ENCODE data around the gene GIMAP5. TPM values are rescaled to one million over a fixed set of nuclear protein-coding genes. Genes with fewer than 3 reads are reported as not detected.

GIMAP5 gene
- total and polyA plus RNA-seq, 9 of the 15 experiments (the other 6 are each of a cell fraction or from before 2014, with no cell fraction given), result 0.35 TPM; not detected in 8

- Histone ChIP-seq H3K4me1 (replicated peaks in 1 of 2; ENCODE audit: control insufficient read depth in 2 of 2, insufficient read depth in 2 of 2, low read length in 2 of 2) (peaks cover 10% of the 10 kb centered on the region in 2 experiments; a peak in 4 of 5 replicates), H3K9me3 (replicated peaks; ENCODE audit: control insufficient read depth, insufficient read depth, low read depth, low read length) (no peaks in the 10 kb centered on the region), H3K4me2 (ENCODE audit: insufficient read depth, low read length) (no peak overlapping the region), H2AFZ (ENCODE audit: low read depth, low read length) (no peak overlapping the region), H3K27me3 (ENCODE audit: control insufficient read depth in 2 of 2, insufficient read depth in 2 of 2, low read length in 2 of 2) (peaks cover 49 to 83% of the 10 kb centered on the region in 2 experiments; a peak in 4 of 5 replicates), H3K9me1 (ENCODE audit: control insufficient read depth, insufficient read depth, low read length) (no peaks in the 10 kb centered on the region), H3K36me3 (ENCODE audit: control insufficient read depth, insufficient read depth, low read length) (no peaks in the 10 kb centered on the region), H3K27ac (ENCODE audit: extremely low read depth, low read depth, low read length) (no peak overlapping the region), H3K9ac (ENCODE audit: insufficient read depth in 1 of 2, low read depth in 2 of 2, low read length in 2 of 2) (no peak overlapping the region), H4K20me1 (replicated peaks; ENCODE audit: control insufficient read depth, insufficient read depth, low read length) (peaks cover 8% of the 10 kb centered on the region; the same call in 1 of the 2 replicates), H3K79me2 (ENCODE audit: control insufficient read depth, insufficient read depth, low read length) (no peaks in the 10 kb centered on the region), H3K4me3 (no peak overlapping the region)
- TF ChIP-seq ARID2 (IDR thresholded peaks at IDR 0.05) (no peak), ESRRA (IDR thresholded peaks at IDR 0.05; ENCODE audit: borderline replicate concordance, low read depth) (peak; percentile 68), SIX5 (IDR thresholded peaks at IDR 0.05; ENCODE audit: borderline replicate concordance in 1 of 2, insufficient read depth in 1 of 2, low read depth in 1 of 2, low read length in 2 of 2) (0 out of 4 replicates have a peak, but pooled peaks of 1 of the 2 experiments have one; percentile 7), KDM4B (IDR thresholded peaks at IDR 0.05; ENCODE audit: borderline replicate concordance in 2 of 2, low read depth in 1 of 2) (no peak), CBX2 (IDR thresholded peaks at IDR 0.05; ENCODE audit: insufficient read depth, low read length, poor library complexity, severe bottlenecking) (no peak), ZNF121 (CRISPR knock-in tag; conservative IDR thresholded peaks at IDR 0.05) (no peak)
- no TSS peak for BruUV-seq (replicated peaks)
- CTCF ChIA-PET (ENCODE audit: low intra/inter-chr PET ratio), result no interaction called here
- POLR2A ChIA-PET, result interaction anchor here (0.6 to 1.0 kb wide), 3 partner anchors 10 to 173 kb away, joined by 3 read pairs; no protein-coding TSS in a partner anchor
- ATAC-seq (no peak), FAIRE-seq (no peak), DNase-seq (ENCODE audit: extremely low read depth in 1 of 4, low spot score in 3 of 4) (peak in 1 of 4 experiments; percentile 8)
- intact Hi-C loops (cut with micrococcal nuclease) (no loop called here), in situ Hi-C loops (cut with MboI) (no loop called here)
- WGBS (ENCODE audit: insufficient coverage, low coverage, missing lambda C conversion rate), result 2% methylated on average over 12 of the region's 12 CpGs
These were observed 54.7 kb downstream of the GIMAP5 start for GRCh38 chr7:150791746-150792452.

Other genes with a start within 250 kb of the GIMAP5 start
Only the 7 nearest of the 9 such genes appear.
- not detected in 2 replicates for gene GIMAP4, start 170.0 kb upstream of the GIMAP5 start, total RNA-seq (2014; rRNA removed)
- gene GIMAP4, start 170.0 kb upstream of the GIMAP5 start, total RNA-seq (2014; rRNA removed; fragmentation: Illumina TruSeq; extraction: Trizol), result not detected in 2 replicates
- not detected in 2 replicates for gene GIMAP4, start 170.0 kb upstream of the GIMAP5 start, total RNA-seq (2015; rRNA removed; fragmentation: Illumina TruSeq; extraction: Trizol)
- gene GIMAP4, start 170.0 kb upstream of the GIMAP5 start, total RNA-seq (2021), result 0.16 and 0.42 TPM in 2 replicates
- gene GIMAP4, start 170.0 kb upstream of the GIMAP5 start, polyA plus RNA-seq (2011; rRNA removed), result not detected in 2 replicates
- not detected in 2 replicates for gene GIMAP4, start 170.0 kb upstream of the GIMAP5 start, polyA plus RNA-seq (2014; fragmentation: Illumina TruSeq; extraction: Trizol)
- gene GIMAP4, start 170.0 kb upstream of the GIMAP5 start, polyA plus RNA-seq (2014; fragmentation: Nextera tagmentation; extraction: Ambion mirVana), result not detected
- not detected in 2 replicates for gene GIMAP4, start 170.0 kb upstream of the GIMAP5 start, polyA plus RNA-seq (2014; rRNA removed)
- 0.20 and 0.45 TPM in 2 replicates for gene GIMAP6, start 105.0 kb upstream of the GIMAP5 start, total RNA-seq (2014; rRNA removed)
- 0.18 and 0.22 TPM in 2 replicates for gene GIMAP6, start 105.0 kb upstream of the GIMAP5 start, total RNA-seq (2014; rRNA removed; fragmentation: Illumina TruSeq; extraction: Trizol)
- 0.38 and 0.43 TPM in 2 replicates for gene GIMAP6, start 105.0 kb upstream of the GIMAP5 start, total RNA-seq (2015; rRNA removed; fragmentation: Illumina TruSeq; extraction: Trizol)
- gene GIMAP6, start 105.0 kb upstream of the GIMAP5 start, total RNA-seq (2021), result 0.38 and 0.49 TPM in 2 replicates
- gene GIMAP6, start 105.0 kb upstream of the GIMAP5 start, polyA plus RNA-seq (2011; rRNA removed), result 0.04 TPM in 1 of 2 replicates, not detected in the other
- 0.21 TPM in 2 replicates for gene GIMAP6, start 105.0 kb upstream of the GIMAP5 start, polyA plus RNA-seq (2014; fragmentation: Illumina TruSeq; extraction: Trizol)
- under 1 TPM; 0.04 TPM for gene GIMAP6, start 105.0 kb upstream of the GIMAP5 start, polyA plus RNA-seq (2014; fragmentation: Nextera tagmentation; extraction: Ambion mirVana)
- 0.07 and 0.34 TPM in 2 replicates for gene GIMAP6, start 105.0 kb upstream of the GIMAP5 start, polyA plus RNA-seq (2014; rRNA removed)
- gene GIMAP2, start 51.7 kb upstream of the GIMAP5 start, total RNA-seq (2014; rRNA removed), result 0.73 and 1.1 TPM in 2 replicates
- 1.1 and 1.4 TPM in 2 replicates for gene GIMAP2, start 51.7 kb upstream of the GIMAP5 start, total RNA-seq (2014; rRNA removed; fragmentation: Illumina TruSeq; extraction: Trizol)
- gene GIMAP2, start 51.7 kb upstream of the GIMAP5 start, total RNA-seq (2015; rRNA removed; fragmentation: Illumina TruSeq; extraction: Trizol), result 1.3 and 1.5 TPM in 2 replicates
- 1.1 and 1.2 TPM in 2 replicates for gene GIMAP2, start 51.7 kb upstream of the GIMAP5 start, total RNA-seq (2021)
- gene GIMAP2, start 51.7 kb upstream of the GIMAP5 start, polyA plus RNA-seq (2011; rRNA removed), result 0.14 and 0.52 TPM in 2 replicates
- 0.65 and 0.83 TPM in 2 replicates for gene GIMAP2, start 51.7 kb upstream of the GIMAP5 start, polyA plus RNA-seq (2014; fragmentation: Illumina TruSeq; extraction: Trizol)
- 1 to 10 TPM; 1.8 TPM for gene GIMAP2, start 51.7 kb upstream of the GIMAP5 start, polyA plus RNA-seq (2014; fragmentation: Nextera tagmentation; extraction: Ambion mirVana)
- gene GIMAP2, start 51.7 kb upstream of the GIMAP5 start, polyA plus RNA-seq (2014; rRNA removed), result 0.37 and 0.57 TPM in 2 replicates
- gene GIMAP1, start 20.8 kb upstream of the GIMAP5 start, total RNA-seq (2014; rRNA removed), result not detected in 2 replicates
- not detected in 2 replicates for gene GIMAP1, start 20.8 kb upstream of the GIMAP5 start, total RNA-seq (2014; rRNA removed; fragmentation: Illumina TruSeq; extraction: Trizol)
- not detected in 2 replicates for gene GIMAP1, start 20.8 kb upstream of the GIMAP5 start, total RNA-seq (2015; rRNA removed; fragmentation: Illumina TruSeq; extraction: Trizol)
- 0.11 and 0.13 TPM in 2 replicates for gene GIMAP1, start 20.8 kb upstream of the GIMAP5 start, total RNA-seq (2021)
- not detected in 2 replicates for gene GIMAP1, start 20.8 kb upstream of the GIMAP5 start, polyA plus RNA-seq (2011; rRNA removed)
- gene GIMAP1, start 20.8 kb upstream of the GIMAP5 start, polyA plus RNA-seq (2014; fragmentation: Illumina TruSeq; extraction: Trizol), result not detected in 2 replicates
- gene GIMAP1, start 20.8 kb upstream of the GIMAP5 start, polyA plus RNA-seq (2014; fragmentation: Nextera tagmentation; extraction: Ambion mirVana), result not detected
- gene GIMAP1, start 20.8 kb upstream of the GIMAP5 start, polyA plus RNA-seq (2014; rRNA removed), result 0.04 TPM in 1 of 2 replicates, not detected in the other
- not detected in 2 replicates for gene TMEM176B, start 62.9 kb downstream of the GIMAP5 start, total RNA-seq (2014; rRNA removed)
- gene TMEM176B, start 62.9 kb downstream of the GIMAP5 start, total RNA-seq (2014; rRNA removed; fragmentation: Illumina TruSeq; extraction: Trizol), result not detected in 2 replicates
- 0.15 TPM in 1 of 2 replicates, not detected in the other for gene TMEM176B, start 62.9 kb downstream of the GIMAP5 start, total RNA-seq (2015; rRNA removed; fragmentation: Illumina TruSeq; extraction: Trizol)
- gene TMEM176B, start 62.9 kb downstream of the GIMAP5 start, total RNA-seq (2021), result 0.60 and 0.76 TPM in 2 replicates
- not detected in 2 replicates for gene TMEM176B, start 62.9 kb downstream of the GIMAP5 start, polyA plus RNA-seq (2011; rRNA removed)
- not detected in 2 replicates for gene TMEM176B, start 62.9 kb downstream of the GIMAP5 start, polyA plus RNA-seq (2014; fragmentation: Illumina TruSeq; extraction: Trizol)
- gene TMEM176B, start 62.9 kb downstream of the GIMAP5 start, polyA plus RNA-seq (2014; fragmentation: Nextera tagmentation; extraction: Ambion mirVana), result not detected
- 0.19 TPM in 1 of 2 replicates, not detected in the other for gene TMEM176B, start 62.9 kb downstream of the GIMAP5 start, polyA plus RNA-seq (2014; rRNA removed)
- not detected in 2 replicates for gene TMEM176A, start 63.4 kb downstream of the GIMAP5 start, total RNA-seq (2014; rRNA removed)
- not detected in 2 replicates for gene TMEM176A, start 63.4 kb downstream of the GIMAP5 start, total RNA-seq (2014; rRNA removed; fragmentation: Illumina TruSeq; extraction: Trizol)
- gene TMEM176A, start 63.4 kb downstream of the GIMAP5 start, total RNA-seq (2015; rRNA removed; fragmentation: Illumina TruSeq; extraction: Trizol), result not detected in 2 replicates
- 0.31 TPM in 1 of 2 replicates, not detected in the other for gene TMEM176A, start 63.4 kb downstream of the GIMAP5 start, total RNA-seq (2021)
- gene TMEM176A, start 63.4 kb downstream of the GIMAP5 start, polyA plus RNA-seq (2011; rRNA removed), result not detected in 2 replicates
- gene TMEM176A, start 63.4 kb downstream of the GIMAP5 start, polyA plus RNA-seq (2014; fragmentation: Illumina TruSeq; extraction: Trizol), result not detected in 2 replicates
- not detected for gene TMEM176A, start 63.4 kb downstream of the GIMAP5 start, polyA plus RNA-seq (2014; fragmentation: Nextera tagmentation; extraction: Ambion mirVana)
- gene TMEM176A, start 63.4 kb downstream of the GIMAP5 start, polyA plus RNA-seq (2014; rRNA removed), result not detected in 2 replicates
- not detected in 2 replicates for gene AOC1, start 115.1 kb downstream of the GIMAP5 start, total RNA-seq (2014; rRNA removed)
- gene AOC1, start 115.1 kb downstream of the GIMAP5 start, total RNA-seq (2014; rRNA removed; fragmentation: Illumina TruSeq; extraction: Trizol), result not detected in 2 replicates
- not detected in 2 replicates for gene AOC1, start 115.1 kb downstream of the GIMAP5 start, total RNA-seq (2015; rRNA removed; fragmentation: Illumina TruSeq; extraction: Trizol)
- gene AOC1, start 115.1 kb downstream of the GIMAP5 start, total RNA-seq (2021), result not detected in 2 replicates
- gene AOC1, start 115.1 kb downstream of the GIMAP5 start, polyA plus RNA-seq (2011; rRNA removed), result not detected in 2 replicates
- not detected in 2 replicates for gene AOC1, start 115.1 kb downstream of the GIMAP5 start, polyA plus RNA-seq (2014; fragmentation: Illumina TruSeq; extraction: Trizol)
- not detected for gene AOC1, start 115.1 kb downstream of the GIMAP5 start, polyA plus RNA-seq (2014; fragmentation: Nextera tagmentation; extraction: Ambion mirVana)
- gene AOC1, start 115.1 kb downstream of the GIMAP5 start, polyA plus RNA-seq (2014; rRNA removed), result not detected in 2 replicates

Measured in K562 (cell line).